OCI-LY1 (cell line): Measurements from ENCODE around the gene TAB3.

ENCODE experiments used
- CTCF ChIP-seq: fragments of 200-600 bp; sonication (generic), shearing (Covaris generic); IDR thresholded peaks from 2 replicates; pipeline ENCODE4 v1.5.1; 2017; ENCODE audit warnings: mild to moderate bottlenecking, antibody characterized with exemption, low read length, moderate library complexity, mixed read lengths
- EZH2 ChIP-seq: fragments of 200-600 bp; sonication (generic), shearing (Covaris generic); IDR thresholded peaks from 2 replicates; pipeline ENCODE4 v1.8.0; 2017; ENCODE audit warnings: borderline replicate concordance, mixed run types, mild to moderate bottlenecking, antibody characterized with exemption, low read length, moderate library complexity, mixed read lengths

- no peak for TF ChIP-seq CTCF
- no peak for TF ChIP-seq EZH2
These were observed 46.9 kb upstream of the TAB3 start for GRCh38 chrX:30935985-30936384.
